ENCODE measurements around the gene RPL18A.

Gene RPL18A

DNA sequence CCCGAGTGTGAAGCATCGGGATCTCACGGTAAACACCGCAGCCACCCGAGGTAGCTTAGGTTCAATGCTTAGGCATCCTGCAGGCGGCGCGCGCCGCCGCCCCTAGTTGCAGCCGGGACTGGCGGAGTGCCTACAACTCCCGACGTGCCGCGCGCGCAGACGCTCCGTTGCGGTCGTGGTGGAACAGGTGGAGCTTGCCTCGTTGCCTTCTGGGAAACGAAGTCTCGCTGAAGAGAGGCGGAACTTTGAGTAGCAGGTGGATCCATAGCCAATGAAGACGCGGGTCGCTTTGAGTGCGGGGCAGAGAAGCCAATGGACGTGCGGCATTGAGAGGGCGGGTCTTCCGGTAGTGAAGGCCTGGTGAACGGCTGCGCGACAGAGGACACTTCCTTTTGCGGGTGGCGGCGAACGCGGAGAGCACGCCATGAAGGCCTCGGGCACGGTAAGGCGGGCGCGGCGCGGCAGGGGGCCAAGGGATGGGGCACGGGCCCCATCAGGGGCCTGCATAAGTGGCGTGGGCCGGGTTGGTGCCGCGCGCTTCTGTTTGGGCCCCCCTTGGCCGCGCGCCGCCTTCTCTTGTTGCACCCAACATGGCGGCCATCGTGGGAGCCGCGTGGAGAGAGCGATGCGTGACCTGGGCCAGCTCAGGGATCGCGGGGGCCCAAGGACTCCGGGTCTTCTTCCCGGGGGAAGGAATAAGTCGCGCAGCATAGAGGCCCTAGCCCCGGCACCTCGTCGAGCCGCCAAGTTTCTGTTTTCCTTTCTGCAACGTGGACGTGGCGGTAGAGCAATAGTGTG lies at the start of gene RPL18A:
Gene RPL18A (plus strand): TSS at position 378 of the 798 bp plus-strand sequence. CDS start 47 bp downstream, at position 425.
- DNase-seq = peak; percentile 95

DNA sequence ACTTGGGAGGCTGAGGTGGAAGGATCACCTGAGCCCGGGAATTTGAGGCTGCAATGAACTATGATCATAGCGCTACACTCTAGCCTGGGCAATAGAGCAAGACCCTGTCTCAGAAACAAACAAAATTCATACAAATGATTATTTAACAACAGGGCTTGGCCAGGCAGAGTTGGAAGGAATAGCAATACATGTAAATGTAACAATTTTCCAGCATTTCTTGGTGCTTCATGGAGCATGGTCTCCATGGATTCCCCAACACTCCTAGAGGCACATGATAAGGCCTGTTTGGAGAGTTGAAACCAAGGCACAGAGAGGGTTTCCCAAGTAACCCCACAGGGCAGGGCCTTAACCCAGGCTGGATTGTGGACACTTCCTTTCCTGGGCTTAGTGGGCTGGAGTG lies 48.6 kb upstream of the RPL18A start:
- DNase-seq = no peak

DNA sequence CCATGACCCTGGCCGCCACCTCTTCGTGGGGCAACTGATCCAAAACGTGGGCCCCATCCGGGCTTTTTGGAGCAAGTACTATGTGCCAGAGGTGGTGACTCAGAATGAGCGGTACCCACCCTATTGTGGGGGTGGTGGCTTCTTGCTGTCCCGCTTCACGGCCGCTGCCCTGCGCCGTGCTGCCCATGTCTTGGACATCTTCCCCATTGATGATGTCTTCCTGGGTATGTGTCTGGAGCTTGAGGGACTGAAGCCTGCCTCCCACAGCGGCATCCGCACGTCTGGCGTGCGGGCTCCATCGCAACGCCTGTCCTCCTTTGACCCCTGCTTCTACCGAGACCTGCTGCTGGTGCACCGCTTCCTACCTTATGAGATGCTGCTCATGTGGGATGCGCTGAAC lies 48.0 kb upstream of the RPL18A start:
- DNase-seq = no peak

DNA sequence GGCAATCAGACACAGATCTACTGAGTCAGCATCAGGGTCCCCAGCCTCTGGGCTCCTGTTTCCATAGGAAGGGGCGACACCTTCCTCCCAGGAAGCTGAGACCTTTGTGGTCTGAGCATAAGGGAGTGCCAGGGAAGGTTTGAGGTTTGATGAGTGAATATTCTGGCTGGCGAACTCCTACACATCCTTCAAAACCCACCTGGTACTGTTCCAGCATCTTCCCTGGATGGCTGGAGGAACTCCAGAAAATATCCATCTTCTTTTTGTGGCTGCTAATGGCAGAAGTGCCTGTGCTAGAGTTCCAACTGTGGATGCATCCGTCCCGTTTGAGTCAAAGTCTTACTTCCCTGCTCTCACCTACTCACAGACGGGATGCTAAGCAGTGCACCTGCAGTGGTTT lies 47.6 kb upstream of the RPL18A start:
- DNase-seq = no peak

DNA sequence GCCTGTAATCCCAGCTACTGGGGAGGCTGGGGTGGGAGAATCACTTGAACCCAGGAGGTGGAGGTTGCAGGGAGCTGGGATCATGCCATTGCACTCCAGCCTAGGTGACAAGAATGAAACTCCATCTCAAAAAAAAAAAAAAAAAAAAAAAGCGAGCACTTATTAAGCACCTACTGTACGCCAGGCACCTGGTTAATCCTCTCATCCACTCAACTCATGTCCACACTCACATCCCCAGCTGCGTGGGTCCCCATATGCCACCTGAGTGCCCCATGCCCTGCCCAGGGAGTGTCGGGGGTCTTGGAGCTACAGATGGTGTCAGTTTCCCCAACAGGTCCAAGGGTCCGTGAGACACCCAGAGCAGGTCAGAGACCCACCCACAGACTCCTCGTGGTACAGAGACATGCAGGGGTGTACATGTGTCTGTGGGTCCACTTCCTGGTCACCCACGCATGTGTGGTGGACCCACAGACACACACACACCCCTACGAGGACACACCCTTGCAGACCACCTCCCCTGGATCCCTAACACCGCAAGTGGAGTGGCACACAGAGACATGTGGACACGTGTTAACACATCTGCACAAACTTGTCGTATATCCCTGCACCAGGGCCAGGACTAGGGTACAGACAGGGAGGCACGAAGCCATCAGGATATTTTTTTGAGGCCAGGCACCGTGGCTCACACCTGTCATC lies 41.9 kb upstream of the RPL18A start:
- DNase-seq = no peak

DNA sequence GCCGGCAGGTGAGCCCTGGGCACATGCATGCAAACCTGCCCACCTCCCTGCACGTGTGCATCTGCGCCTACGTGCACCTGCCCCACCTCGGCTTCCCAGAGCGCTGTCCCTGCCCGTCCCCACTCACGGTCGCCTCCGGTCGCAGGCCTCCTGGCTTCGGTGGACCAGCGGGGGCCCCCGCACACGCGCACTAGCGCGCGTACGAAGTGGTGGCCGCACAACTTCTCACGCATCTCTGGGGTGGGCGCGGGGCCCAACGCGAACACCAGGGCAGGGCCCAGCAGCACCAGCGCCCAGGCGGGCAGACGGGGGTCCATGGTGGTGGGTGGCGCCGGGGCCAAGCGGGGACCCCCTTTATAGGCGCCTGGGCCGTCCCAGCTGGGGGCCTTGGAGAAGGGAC lies 38.5 kb upstream of the RPL18A start, which contains the start of gene INSL3:
Gene INSL3 (minus strand): TSS at position 330 of the 400 bp plus-strand sequence. CDS start 13 bp downstream, at position 317.
- DNase-seq = no peak

DNA sequence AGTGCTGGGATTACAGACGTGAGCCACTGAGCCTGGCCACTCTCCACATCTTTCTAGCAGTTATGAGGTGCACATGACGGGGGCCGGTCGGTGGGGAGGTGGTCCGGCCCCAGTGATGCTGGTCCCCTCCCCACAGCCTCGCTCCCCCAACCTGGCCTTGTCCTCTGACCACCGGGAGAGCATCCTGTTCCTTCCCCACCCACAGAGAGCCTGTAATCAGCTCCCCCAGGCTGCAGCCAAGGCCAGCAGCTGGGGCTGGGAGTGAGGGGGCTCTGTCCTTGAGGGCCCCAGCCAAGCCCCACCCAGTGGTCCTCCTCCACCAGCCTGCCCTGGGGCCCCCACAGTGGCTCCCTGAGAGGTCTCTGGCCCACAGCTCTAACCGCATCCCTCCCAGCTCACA lies 35.4 kb upstream of the RPL18A start:
- DNase-seq = no peak

DNA sequence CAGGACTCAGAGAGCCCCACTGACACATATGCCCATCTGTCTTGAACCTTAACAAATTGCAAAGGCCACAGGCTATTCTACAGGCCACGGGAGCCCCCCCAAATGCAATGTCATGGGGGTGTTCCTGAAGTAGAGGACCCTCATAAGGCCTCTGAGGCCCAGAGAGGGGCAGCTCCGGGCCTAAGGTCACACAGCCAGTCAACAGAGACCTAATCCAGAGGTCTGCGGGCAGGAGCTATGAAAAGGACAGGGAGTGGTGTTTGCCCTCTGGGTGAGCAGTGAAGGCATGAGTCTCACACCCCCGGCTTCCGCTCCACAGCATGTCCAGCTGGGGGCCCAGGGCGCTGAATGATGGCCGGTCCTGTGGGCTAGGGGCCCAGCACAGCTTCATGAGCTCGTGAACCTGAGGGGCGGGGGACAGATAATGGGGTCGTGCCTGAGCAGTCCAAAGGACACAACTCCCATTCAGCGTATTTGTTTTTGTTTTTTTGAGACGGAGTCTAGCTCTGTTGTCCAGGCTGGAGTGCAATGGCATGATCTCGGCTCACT lies 33.1 kb upstream of the RPL18A start:
- no peak for DNase-seq

DNA sequence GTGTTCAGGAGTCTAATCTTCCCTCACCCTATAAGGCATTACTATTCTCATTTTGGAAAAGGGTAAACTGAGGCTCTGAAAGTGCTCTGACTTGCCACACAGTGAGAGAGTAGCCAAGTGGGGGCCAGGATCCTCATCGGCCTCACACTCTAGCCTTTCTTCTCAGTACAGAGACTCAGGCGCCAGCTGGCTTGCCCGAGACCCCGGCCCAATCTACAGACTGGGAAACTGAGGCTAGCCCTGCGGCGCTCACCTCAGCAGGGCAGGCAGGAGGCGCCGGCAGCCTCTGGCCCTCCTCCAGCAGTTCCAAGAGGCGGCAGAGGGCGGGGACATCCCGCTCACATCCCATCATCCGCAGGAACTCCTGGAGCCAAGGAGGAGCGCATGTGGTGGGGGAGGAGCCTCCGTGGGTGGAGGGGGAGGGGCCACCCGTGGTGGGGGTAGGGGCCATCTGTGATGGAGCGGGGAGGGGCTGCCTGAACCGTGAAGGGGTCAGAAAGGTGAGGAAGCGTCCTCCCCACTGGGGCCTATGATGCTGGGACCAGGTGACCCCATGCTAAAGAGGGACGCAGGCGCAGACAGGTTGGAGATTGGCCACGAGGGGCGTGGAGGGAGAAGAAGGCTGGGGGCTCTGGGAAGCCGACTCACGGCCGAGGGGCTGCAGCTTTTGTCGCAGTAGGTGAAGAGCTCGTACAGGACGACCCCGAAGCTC lies 29.7 kb upstream of the RPL18A start:
- DNase-seq = no peak

DNA sequence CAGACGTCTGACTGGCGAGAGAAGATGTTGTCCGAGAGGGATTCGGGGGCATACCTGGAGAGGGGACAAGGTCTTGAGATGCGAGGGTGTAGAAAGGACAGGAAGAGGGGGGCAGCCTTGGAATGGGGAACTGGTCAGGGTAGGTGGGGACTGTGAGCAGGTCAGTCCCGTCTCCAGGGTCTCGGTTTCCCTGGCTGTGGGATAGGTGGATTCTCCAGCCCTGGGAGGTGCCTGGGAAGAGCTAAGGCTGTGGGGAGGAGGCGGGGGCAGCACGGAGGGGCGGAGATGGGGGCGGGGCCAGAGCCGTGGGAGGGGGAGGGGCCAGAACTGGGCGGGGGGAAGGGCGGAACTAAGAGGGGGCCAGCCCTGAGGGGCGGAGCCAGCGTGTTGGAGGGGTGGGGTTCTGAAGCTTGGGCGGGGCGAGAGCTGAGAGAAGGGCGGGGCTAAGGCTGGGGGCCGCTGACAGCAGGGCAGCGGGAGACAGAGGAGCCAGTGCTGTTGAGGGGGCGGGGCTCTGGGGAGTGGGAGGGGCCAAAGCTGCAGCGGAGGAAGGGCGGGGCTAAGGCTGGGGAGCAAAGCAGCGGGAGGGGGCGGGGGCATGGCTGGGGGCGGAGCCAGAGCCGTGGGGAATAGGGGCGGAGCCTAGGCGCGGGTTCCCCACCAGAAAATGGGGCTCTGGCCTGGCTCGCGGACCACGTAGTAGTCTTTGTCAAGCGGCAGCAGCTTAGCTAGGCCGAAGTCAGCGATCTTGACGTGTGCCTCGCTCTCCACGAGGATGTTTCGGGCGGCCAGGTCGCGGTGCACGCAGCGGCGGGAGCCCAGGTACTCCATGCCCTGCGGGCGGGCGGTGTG lies 28.9 kb upstream of the RPL18A start:
- DNase-seq = no peak

DNA sequence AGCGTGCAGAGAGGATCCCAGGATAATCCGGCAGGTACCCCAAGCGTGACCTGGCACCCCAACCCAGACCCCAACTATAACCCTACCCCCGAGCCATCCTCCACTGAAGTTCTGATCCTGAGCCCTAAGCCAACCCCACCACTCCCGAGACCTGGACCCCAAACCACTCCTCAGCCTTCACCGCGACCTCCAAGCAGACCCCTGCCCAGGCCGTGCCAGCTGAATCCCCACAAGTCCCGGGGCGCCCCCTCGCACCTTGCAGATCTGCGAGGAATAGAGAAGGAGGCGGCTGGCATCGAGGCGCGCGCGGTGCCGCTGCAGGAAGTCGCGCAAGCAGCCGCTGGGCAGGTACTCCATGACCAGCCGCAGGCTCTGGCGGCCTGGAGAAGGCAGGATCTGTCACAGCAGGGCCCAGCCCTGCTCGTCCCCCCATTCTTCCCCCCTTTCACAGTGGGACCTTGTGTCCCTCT lies 28.3 kb upstream of the RPL18A start:
- DNase-seq = no peak

DNA sequence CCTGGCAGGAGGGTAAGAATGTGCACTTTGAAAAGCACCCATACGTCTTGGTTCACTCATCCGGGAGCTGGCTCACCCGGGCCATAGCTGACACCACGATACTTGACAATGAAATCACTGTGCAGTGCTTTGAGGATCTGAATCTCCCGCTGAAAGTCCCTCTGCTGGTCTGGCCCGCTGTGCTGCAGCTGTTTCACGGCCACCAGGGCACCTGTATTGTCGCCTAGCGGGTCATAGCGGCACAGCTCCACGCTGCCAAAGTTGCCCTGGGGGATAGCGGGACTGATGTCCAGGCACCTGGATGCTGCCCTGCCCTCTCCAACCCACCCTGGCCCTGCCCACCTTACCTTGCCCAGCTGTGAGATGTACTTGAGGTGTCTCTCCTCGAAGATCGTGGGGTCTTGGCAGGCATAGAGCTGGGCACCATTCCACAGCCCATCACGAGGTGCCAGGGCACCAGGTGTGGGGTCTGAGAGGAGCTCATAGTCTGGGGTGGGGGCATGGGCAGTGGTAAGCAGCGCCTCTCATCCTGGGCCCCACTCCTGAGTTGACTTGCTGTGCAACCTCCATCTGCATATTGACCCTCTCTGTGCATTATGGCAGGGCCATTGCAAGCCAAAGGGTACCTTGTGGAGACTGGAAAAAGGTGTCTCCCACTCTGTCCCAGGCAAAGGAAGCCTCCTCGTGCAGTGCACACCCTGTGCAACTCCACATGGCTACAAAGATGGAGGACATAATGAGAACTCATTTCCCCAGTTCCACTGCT lies 27.1 kb upstream of the RPL18A start:
- no peak for DNase-seq

DNA sequence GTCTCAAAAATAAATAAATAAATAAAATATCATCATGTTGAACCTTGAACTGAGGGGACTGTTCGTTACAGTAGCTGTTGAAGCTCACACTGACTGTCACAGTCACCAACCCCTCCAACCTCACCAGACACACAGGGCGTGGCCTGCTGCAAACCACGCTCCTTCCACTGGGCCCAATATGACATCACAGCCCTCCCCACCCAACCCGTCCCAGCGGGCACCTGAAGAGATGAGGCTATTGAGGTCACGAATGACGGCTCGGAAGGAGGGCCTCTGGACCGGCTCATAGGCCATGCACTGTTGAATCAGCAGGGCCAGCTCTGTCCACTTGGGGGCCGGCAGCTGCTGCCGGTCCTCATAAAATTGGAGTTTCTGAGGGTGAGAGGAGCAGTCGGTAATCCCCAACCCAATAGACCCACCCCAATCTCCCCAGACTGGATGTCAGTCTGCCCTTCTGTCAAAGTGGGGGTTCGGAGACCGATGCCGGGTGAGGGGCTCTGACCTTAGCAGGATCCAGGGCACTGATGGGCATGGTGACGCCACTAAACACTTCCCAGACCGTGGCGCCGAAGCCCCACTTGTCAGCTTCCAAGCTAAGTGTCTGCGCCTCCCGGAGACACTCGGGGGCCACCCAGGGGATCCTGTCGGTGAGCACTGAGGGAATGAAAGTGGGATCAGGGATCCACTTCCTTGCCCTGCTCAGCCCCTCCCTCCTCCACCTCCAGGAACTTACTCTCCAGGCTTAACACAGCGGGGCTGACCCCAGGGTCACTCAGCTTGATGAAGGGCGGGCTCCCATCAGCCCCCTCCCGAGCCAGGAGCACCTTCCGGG lies 25.1 kb upstream of the RPL18A start:
- DNase-seq = no peak

DNA sequence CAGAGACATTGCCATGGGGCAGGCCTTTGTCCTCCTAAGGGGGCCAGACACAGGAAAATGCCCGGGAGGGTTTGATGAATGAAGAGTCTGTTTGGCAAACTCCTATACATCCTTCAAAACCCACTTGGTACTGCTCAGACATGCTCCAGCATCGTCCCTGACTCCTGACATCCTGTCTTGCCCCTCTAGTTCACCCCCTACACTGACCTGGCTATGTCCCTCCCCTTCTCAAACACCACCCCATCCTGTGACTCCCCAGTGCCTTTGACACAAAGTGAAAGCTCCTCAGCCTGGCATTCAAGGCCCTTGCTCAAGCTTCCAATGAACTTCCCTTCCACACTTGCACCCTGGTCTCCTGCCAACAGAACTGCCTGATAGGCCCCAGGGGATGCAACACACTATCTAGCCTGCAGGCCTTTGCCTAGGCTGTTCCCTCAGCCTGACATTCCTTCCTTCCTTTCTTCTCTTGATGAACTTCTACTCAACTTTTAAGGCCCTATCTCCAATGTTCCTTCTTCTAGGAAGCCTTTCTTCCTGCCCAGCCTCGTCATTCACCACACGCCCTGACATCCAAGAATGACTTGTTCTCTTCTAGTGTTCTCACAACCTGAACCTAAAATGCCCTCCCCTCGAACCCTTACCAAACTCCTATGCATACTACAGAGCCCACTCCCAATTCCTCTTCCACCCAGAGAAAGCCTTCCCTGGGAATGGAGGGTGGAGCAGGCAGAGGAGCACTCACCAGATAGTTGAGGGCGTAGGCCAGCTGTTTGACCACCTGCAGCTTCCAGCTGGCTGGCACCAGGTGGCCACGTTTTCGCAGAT lies 24.3 kb upstream of the RPL18A start:
- DNase-seq = no peak

DNA sequence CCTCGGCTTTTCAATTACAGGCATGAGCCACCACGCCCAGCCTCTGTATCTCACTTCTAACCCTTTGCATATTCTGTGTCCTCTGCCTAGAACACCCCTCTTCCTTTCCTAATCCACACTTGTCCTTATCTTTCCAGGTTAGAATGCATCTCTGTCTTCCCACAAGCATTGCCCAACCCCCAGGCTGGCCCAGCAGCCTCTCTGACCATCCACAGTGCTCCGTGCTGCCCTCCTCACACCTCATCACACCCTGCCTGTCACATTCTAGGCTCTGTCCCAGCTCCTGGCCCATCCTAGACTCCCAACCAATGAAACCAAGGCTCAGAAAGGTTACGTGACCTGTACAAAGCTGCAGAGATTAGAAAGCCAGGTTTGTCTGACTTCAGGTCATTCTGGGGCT lies 23.2 kb upstream of the RPL18A start:
- DNase-seq = no peak

DNA sequence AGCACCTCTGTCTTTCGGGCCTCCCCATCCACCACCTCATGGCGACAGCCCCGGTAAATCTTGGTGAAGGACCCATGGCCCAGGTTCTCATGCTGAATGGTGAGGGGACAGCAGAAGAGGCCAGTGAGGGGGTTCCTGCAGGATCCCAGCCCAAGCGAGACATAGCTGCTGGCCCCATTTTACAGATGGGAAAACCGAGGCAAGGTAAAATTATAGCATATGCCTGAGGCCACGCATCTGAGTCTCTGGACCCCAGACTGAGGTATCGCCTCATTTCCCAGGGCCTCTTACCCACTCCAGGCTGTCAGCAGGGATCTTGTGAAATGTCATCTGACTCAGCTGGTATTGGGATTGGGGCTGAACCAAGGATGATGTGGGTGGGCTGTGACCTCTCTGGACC lies 21.7 kb upstream of the RPL18A start:
- no peak for DNase-seq

DNA sequence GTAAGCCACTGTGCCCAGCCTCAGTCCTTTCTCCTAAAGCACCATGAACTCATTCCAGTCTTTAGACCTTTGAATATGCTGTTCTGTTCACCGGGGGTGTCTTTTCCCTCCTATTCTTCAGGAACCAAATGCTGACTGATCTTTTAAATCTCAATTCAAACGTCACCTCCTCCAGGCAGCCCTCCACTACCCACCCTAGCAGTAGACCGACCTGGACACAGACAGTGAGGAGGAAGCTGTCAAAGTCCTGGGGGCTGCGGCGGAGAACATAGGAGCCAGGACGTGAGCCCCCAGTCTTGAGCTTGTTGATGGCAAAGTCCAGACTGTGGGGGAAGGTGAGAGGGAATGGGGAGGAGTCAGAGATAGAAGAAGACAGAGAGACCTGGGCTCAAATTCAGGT lies 19.7 kb upstream of the RPL18A start:
- DNase-seq = no peak

DNA sequence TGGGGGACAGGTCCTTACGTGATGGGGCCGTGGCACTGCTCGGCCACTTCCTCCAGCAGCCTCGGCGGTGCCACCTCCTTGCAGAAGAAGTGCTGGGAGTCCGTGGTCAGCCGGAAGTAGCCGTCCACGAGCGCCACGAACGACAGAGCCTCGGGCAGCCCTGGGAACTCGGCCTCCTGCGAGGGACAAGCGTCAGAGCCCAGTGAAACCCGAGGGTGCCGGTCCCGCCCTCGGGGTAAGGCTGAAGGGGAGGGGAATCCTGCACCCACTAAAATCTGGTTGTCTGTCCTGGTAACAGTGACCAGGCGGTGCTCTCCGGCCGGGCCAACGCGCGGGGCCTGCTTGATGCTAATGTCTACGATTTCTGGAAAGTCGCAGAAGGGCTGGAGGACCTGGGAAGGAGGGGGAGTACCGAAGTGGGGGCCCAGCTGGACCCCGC lies 18.3 kb upstream of the RPL18A start:
- no peak for DNase-seq

DNA sequence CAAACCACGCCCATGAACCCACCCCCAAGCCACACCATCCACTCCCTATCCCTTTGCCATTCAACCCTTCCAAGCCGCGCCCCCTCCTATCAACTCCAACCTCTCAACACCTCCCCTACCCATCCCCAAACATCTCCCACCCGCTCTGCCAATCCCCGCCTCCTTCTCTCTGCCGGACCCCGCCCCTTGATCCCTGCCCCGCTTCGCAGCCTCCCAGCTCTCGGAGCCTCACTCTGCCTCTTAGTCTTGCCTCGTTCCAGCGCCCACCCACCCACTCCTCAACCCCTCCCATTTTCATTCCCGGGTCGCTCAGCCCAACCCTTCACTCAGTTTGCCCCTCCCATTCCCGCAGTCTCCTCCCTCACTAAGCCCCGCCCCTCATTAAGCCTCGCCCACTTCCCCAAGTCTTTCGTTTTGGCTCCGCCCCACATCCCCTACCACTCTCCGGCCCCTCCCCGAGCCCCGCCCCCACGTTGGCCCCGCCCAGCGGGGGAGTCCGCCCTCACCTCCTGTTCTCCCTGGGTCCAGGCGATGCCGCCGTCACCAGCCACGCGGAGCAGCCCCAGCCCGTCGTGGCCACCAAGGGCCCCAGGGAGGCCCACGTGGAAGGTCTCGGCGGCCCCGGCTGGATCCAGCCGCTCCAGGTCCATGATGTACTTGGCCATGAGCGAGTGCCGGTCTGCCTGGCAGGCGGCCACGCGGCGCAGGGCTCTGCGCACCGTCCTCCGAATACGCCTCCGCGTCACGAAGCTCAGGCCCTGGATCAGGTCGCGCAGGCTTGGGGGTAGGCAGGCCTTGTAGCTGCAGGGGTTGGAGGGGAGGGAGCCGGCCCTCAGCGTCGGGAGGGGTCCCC lies 17.7 kb upstream of the RPL18A start:
- peak; percentile 38 for DNase-seq
